Measurements from ENCODE around the gene RECQL5. TPM values are rescaled to one million over a fixed set of nuclear protein-coding genes. Genes with fewer than 3 reads are reported as not detected.

RECQL5 gene
- total RNA-seq: 10 to 100 TPM; 23.2 to 51.9 (median 34.7) TPM

GRCh38 chr17:75666959-75667790 is at the start of gene RECQL5, which contains the start of gene SAP30BP:
Gene RECQL5 (minus strand): TSS chr17:75667154. CDS start chr17:75666557, 597 bp downstream.
Gene SAP30BP (plus strand): TSS chr17:75667338. CDS start chr17:75667373, 35 bp downstream.
- 0% methylated on average over 54 to 55 of the region's 55 CpGs for WGBS, 2 donors

GRCh38 chr17:75712446-75712845 is 45.5 kb upstream of the RECQL5 start:
- WGBS, 2 donors: 61 to 72% methylated on average over 2 of the region's 2 CpGs
- H3K4me1 ChIP-seq: peaks cover 0 to 10% (median 0%) of the 10 kb centered on the region in 4 donors
- no peak overlapping the region for H3K4me3 ChIP-seq
- peaks cover 0 to 17% (median 0%) of the 10 kb centered on the region in 3 donors for H3K36me3 ChIP-seq
- no peak for DNase-seq (ENCODE audit: low spot score in 2 of 2)
- H3K27ac ChIP-seq: no peak overlapping the region
- no peaks in the 10 kb centered on the region for H3K27me3 ChIP-seq
- TF ChIP-seq, protein P1, sequence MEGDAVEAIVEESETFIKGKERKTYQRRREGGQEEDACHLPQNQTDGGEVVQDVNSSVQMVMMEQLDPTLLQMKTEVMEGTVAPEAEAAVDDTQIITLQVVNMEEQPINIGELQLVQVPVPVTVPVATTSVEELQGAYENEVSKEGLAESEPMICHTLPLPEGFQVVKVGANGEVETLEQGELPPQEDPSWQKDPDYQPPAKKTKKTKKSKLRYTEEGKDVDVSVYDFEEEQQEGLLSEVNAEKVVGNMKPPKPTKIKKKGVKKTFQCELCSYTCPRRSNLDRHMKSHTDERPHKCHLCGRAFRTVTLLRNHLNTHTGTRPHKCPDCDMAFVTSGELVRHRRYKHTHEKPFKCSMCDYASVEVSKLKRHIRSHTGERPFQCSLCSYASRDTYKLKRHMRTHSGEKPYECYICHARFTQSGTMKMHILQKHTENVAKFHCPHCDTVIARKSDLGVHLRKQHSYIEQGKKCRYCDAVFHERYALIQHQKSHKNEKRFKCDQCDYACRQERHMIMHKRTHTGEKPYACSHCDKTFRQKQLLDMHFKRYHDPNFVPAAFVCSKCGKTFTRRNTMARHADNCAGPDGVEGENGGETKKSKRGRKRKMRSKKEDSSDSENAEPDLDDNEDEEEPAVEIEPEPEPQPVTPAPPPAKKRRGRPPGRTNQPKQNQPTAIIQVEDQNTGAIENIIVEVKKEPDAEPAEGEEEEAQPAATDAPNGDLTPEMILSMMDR (IDR thresholded peaks at IDR 0.05): no peak
- H3K9me3 ChIP-seq: no peaks in the 10 kb centered on the region

More at GRCh38 chr17:75666959-75667790, at the start of gene RECQL5, which contains the start of gene SAP30BP:
- Histone ChIP-seq H3K4me3 (peak within 1 kb of the TSS; percentile 67 to 93 (median 76)), H3K9me3 (no peaks in the 10 kb centered on the region), H3K27ac (peak within 1 kb of the TSS; percentile 67 to 93 (median 90)), H3K27me3 (no peaks in the 10 kb centered on the region), H3K36me3 (peaks cover 0 to 56% (median 6%) of the 10 kb centered on the region in 3 donors), H3K4me1 (peaks cover 0 to 47% (median 17%) of the 10 kb centered on the region in 4 donors)
- DNase-seq (ENCODE audit: low spot score in 2 of 2): peak; percentile 97 to 99
- peak; percentile 12 to 76 for TF ChIP-seq POLR2A (IDR thresholded peaks at IDR 0.05)
- peak; percentile 88 to 96 for TF ChIP-seq EP300 (IDR thresholded peaks at IDR 0.05)
- TF ChIP-seq, protein P1 (IDR thresholded peaks at IDR 0.05): peak in 2 of 5 experiments; percentile 18 to 51

DNA sequence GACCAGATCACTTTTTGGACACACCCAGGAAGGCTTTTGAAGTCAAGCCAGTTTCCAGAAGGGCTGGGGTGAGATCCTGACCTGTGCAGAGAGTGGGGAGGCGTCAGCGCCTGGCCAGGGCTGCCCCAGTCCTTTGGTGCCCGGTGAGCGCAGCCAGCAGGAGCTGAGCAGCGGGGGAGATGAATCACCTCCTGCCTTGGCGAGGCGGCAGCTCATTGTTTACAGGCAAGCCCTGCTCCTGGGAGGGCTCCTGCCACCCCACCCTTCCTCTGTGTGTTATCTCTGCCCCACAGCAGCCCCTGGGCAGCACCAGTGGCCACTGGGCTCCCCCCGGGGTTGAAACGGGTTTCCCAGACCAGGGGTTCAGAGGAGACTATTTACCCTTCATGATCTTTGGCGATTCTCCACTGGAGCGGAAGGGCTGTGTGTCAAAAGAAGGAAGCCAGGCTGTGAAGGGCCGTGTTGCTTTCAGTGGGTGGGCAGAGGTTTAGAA is 40.2 kb upstream of the RECQL5 start:
- H3K36me3 ChIP-seq: peaks cover 0 to 71% (median 25%) of the 10 kb centered on the region in 3 donors
- WGBS, 2 donors: 58 to 61% methylated on average over 12 of the region's 12 CpGs
- no peaks in the 10 kb centered on the region for H3K9me3 ChIP-seq
- TF ChIP-seq, protein P1 (IDR thresholded peaks at IDR 0.05): no peak
- no peak for TF ChIP-seq POLR2A (IDR thresholded peaks at IDR 0.05)
- TF ChIP-seq EP300 (IDR thresholded peaks at IDR 0.05): peak in 1 of 2 donors; percentile 35
- DNase-seq (ENCODE audit: low spot score in 2 of 2): no peak
- H3K27me3 ChIP-seq: no peaks in the 10 kb centered on the region
- peaks cover 0 to 39% (median 2%) of the 10 kb centered on the region in 4 donors for H3K4me1 ChIP-seq
- H3K27ac ChIP-seq: peak overlapping the region in 3 of 4 donors; percentile 21 to 98 (median 97)
- no peak overlapping the region for H3K4me3 ChIP-seq

DNA sequence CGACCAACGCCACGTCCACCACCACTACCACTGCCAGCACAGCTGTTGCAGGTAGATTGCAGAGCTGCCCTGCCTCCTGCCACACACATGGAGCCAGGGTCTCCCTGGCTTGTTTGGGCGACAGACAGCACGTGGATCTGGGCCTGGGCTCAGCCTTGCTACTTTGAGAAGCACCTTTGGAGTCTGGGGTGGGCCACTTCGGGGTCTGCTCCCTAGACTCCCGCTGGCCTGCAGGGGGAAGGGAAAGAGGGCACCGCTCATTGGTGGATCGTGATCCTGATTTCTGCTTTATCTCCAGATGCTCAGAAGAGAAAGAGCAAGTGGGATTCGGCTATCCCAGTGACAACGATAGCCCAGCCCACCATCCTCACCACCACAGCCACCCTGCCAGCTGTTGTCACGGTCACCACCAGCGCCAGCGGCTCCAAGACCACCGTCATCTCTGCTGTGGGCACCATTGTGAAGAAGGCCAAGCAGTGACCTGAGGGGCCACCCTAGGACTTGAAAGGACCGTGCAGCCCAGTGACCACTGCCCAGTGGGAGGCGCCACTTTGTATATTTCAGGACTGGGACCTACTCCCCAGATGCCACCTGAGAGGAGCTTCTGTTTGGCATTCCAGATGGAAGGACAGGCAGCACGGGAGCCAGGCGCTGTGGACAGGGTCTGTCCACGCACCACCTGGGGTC is 39.2 kb upstream of the RECQL5 start:
- DNase-seq (ENCODE audit: low spot score in 2 of 2): no peak
- no peak for TF ChIP-seq POLR2A (IDR thresholded peaks at IDR 0.05)
- TF ChIP-seq EP300 (IDR thresholded peaks at IDR 0.05): no peak
- TF ChIP-seq, protein P1 (IDR thresholded peaks at IDR 0.05): no peak
- Histone ChIP-seq H3K27me3 (no peaks in the 10 kb centered on the region), H3K9me3 (no peaks in the 10 kb centered on the region), H3K27ac (peak overlapping the region in 3 of 4 donors; percentile 21 to 98 (median 97)), H3K36me3 (peaks cover 0 to 80% (median 26%) of the 10 kb centered on the region in 3 donors), H3K4me1 (peaks cover 0 to 48% (median 9%) of the 10 kb centered on the region in 4 donors), H3K4me3 (no peak overlapping the region)
- WGBS, 2 donors: 88 to 91% methylated on average over 18 to 20 of the region's 20 CpGs

All from tibial nerve (tissue), 4 donors.